Medulla oblongata (tissue), 1 donor: ENCODE data around the gene SMIM35.
A peak's percentile ranks its signal among the peaks of the same experiment; 100 is the strongest.

ENCODE experiments used
- DNase-seq: peaks from one replicate; pipeline ENCODE4 v3.0.0-alpha.2; 2015; ENCODE audit errors: extremely low spot score

The SMIM35 gene

GRCh38 chr11:118109231-118109630 lies 22.5 kb upstream of the SMIM35 start:
- no peak for DNase-seq

- no peak for DNase-seq
These were observed 21.8 kb upstream of the SMIM35 start for GRCh38 chr11:118108513-118108912.

- no peak for DNase-seq
These were observed 20.1 kb upstream of the SMIM35 start for GRCh38 chr11:118106789-118107335.

- DNase-seq, result no peak
These were observed 19.0 kb upstream of the SMIM35 start for GRCh38 chr11:118105657-118106305.

GRCh38 chr11:118104491-118104890 lies 17.7 kb upstream of the SMIM35 start:
- DNase-seq, result no peak

- DNase-seq, result no peak
These were observed 16.0 kb upstream of the SMIM35 start for GRCh38 chr11:118102721-118103261.

GRCh38 chr11:118100691-118101232 lies 14.0 kb upstream of the SMIM35 start:
- no peak for DNase-seq

- DNase-seq, result no peak
These were observed 13.2 kb upstream of the SMIM35 start for GRCh38 chr11:118099838-118100556.

- no peak for DNase-seq
These were observed 12.5 kb upstream of the SMIM35 start for GRCh38 chr11:118098996-118099837.

GRCh38 chr11:118095967-118096367 lies 9.2 kb upstream of the SMIM35 start:
- DNase-seq, result no peak

GRCh38 chr11:118095493-118095892 lies 8.7 kb upstream of the SMIM35 start:
- DNase-seq, result no peak

GRCh38 chr11:118092907-118093571 lies 6.3 kb upstream of the SMIM35 start:
- DNase-seq, result no peak

GRCh38 chr11:118091690-118092089 lies 4.9 kb upstream of the SMIM35 start:
- DNase-seq, result no peak

- no peak for DNase-seq
These were observed 3.9 kb upstream of the SMIM35 start for GRCh38 chr11:118090545-118091162.

- peak; percentile 46 for DNase-seq
These were observed 1.8 kb upstream of the SMIM35 start for GRCh38 chr11:118088531-118088930.

GRCh38 chr11:118087931-118088330 lies 1.2 kb upstream of the SMIM35 start:
- DNase-seq, result peak; percentile 17

GRCh38 chr11:118084656-118085055 lies 2.1 kb downstream of the SMIM35 start:
- DNase-seq, result no peak

GRCh38 chr11:118084247-118084646 lies 2.5 kb downstream of the SMIM35 start:
- DNase-seq, result peak; percentile 42

GRCh38 chr11:118082880-118083552 lies 3.7 kb downstream of the SMIM35 start:
- no peak for DNase-seq
